B cell (primary cell): ENCODE measurements around the gene ANGPTL7. TPM values are rescaled to one million over a fixed set of nuclear protein-coding genes. Genes with fewer than 3 reads are reported as not detected.

Experiments
- ATAC-seq: fragments of 200-7000 bp; cut with Tn5 transposase; one replicate; pipeline ENCODE4 v1.10.0; 2021; ENCODE audit warnings: low read depth, mild to moderate bottlenecking, moderate number of reproducible peaks, moderate library complexity
- CTCF ChIA-PET: fragments of 350-600 bp; sonication (Branson Sonifier 250); formaldehyde crosslinking; loops from one replicate; lab custom pipeline; 2021; ENCODE audit warnings: antibody characterized with exemption, inconsistent platforms; lab: Charles Lee
- POLR2A ChIA-PET: fragments of 350-600 bp; sonication (Branson Sonifier 250); formaldehyde crosslinking; loops from one replicate; lab custom pipeline; 2021; ENCODE audit warnings: antibody characterized with exemption; lab: Charles Lee
- DNase-seq: peaks from one replicate; pipeline ENCODE4 v3.0.0; 2013
- H2AFZ ChIP-seq: 2 replicates; pipeline ENCODE4 v1.6.1; 2012; ENCODE audit warnings: mild to moderate bottlenecking, low read depth, low read length; ENCODE audit not compliant: insufficient read depth, poor library complexity, severe bottlenecking
- H3K27ac ChIP-seq, 2 donors: 1 replicate in 1 of 2; 2 replicates in 1 of 2; pipeline ENCODE4 v1.5.1; 2012 to 2013; ENCODE audit warnings: low read length in 2 of 2, mild to moderate bottlenecking in 2 of 2, moderate library complexity in 1 of 2
- H3K27me3 ChIP-seq, 4 experiments: fragments of 200-600 bp in 1 of 4; sonication (generic) in 1 of 4; replicated peaks in 1 of 4; 1 replicate in 2 of 4; 2 replicates in 2 of 4; pipeline versions ENCODE4 v1.6.1 to v1.7.0; 2013 to 2016; ENCODE audit warnings: low read length in 3 of 4, mild to moderate bottlenecking in 2 of 4, mixed read lengths in 1 of 4, moderate library complexity in 1 of 4; ENCODE audit not compliant: insufficient read depth in 4 of 4, control insufficient read depth in 3 of 4; ENCODE audit errors: control extremely low read depth in 1 of 4
- H3K36me3 ChIP-seq, 2 experiments: replicated peaks in 1 of 2; 1 replicate in 1 of 2; 2 replicates in 1 of 2; pipeline versions ENCODE4 v1.6.1 to v1.7.1; 2013; ENCODE audit warnings: low read length in 1 of 2; ENCODE audit not compliant: insufficient read depth in 2 of 2, control insufficient read depth in 1 of 2; ENCODE audit errors: control extremely low read depth in 1 of 2, extremely low read depth in 1 of 2
- H3K4me1 ChIP-seq, 2 donors: fragments of 200-600 bp in 1 of 2; sonication (generic) in 1 of 2; 1 replicate in 1 of 2; 2 replicates in 1 of 2; pipeline versions ENCODE4 v1.5.1 to v1.6.1; 2013 to 2017; ENCODE audit warnings: low read length in 2 of 2; ENCODE audit not compliant: control insufficient read depth in 2 of 2, insufficient read depth in 2 of 2
- H3K4me2 ChIP-seq: replicated peaks from 2 replicates; pipeline ENCODE3; 2012; ENCODE audit warnings: mild to moderate bottlenecking, low read depth, low read length; ENCODE audit not compliant: poor library complexity, severe bottlenecking
- H3K4me3 ChIP-seq, 5 experiments: fragments of 200-600 bp in 1 of 5; sonication (generic) in 1 of 5; 1 replicate in 3 of 5; 2 replicates in 2 of 5; pipeline versions ENCODE4 v1.5.1 to v1.7.0; 2011 to 2016; ENCODE audit warnings: low read length in 4 of 5, mild to moderate bottlenecking in 4 of 5, low read depth in 2 of 5, control low read depth in 1 of 5, moderate library complexity in 1 of 5; ENCODE audit not compliant: insufficient read depth in 1 of 5; ENCODE audit errors: control extremely low read depth in 1 of 5, extremely low read depth in 1 of 5
- H3K79me2 ChIP-seq: fragments of 200-600 bp; sonication (generic); one replicate; pipeline ENCODE4 v1.6.0; 2016; ENCODE audit warnings: low read length; ENCODE audit not compliant: control insufficient read depth, insufficient read depth
- H3K9ac ChIP-seq: fragments of 200-600 bp; sonication (generic); 2 replicates; pipeline ENCODE4 v1.6.1; 2017; ENCODE audit warnings: mild to moderate bottlenecking, low read length, moderate library complexity
- H3K9me3 ChIP-seq, 3 donors: one replicate each; pipeline versions ENCODE4 v1.6.1 to v1.7.1; 2013; ENCODE audit warnings: low read length in 2 of 3; ENCODE audit not compliant: control insufficient read depth in 2 of 3, insufficient read depth in 1 of 3; ENCODE audit errors: control extremely low read depth in 1 of 3
- H4K20me1 ChIP-seq: 2 replicates; pipeline ENCODE4 v1.6.0; 2012; ENCODE audit warnings: mild to moderate bottlenecking, low read length; ENCODE audit not compliant: insufficient read depth, control insufficient read depth, poor library complexity, severe bottlenecking
- H3K27ac Mint-ChIP-seq: one replicate; pipeline ENCODE4 v1.8.0; 2021; ENCODE audit warnings: mixed read lengths
- H3K27me3 Mint-ChIP-seq: one replicate; pipeline ENCODE4 v1.8.0; 2021; ENCODE audit warnings: mixed read lengths
- H3K4me1 Mint-ChIP-seq: one replicate; pipeline ENCODE4 v1.8.0; 2021; ENCODE audit warnings: mixed read lengths
- H3K4me3 Mint-ChIP-seq: one replicate; pipeline ENCODE4 v1.8.0; 2021; ENCODE audit warnings: mixed read lengths
- H3K9me3 Mint-ChIP-seq: one replicate; pipeline ENCODE4 v1.8.0; 2022; ENCODE audit warnings: mixed read lengths; ENCODE audit not compliant: insufficient read depth
- EZH2 ChIP-seq: IDR thresholded peaks from 2 replicates; pipeline ENCODE4 v1.6.1; 2012; ENCODE audit warnings: borderline replicate concordance, low read depth, mild to moderate bottlenecking, moderate library complexity, low read length; ENCODE audit not compliant: insufficient read depth, poor library complexity, severe bottlenecking
- WGBS: methylation state at CpG from one replicate; pipeline ENCODE4 v1.1.5; 2013; ENCODE audit warnings: missing lambda C conversion rate; ENCODE audit not compliant: insufficient coverage; 5-methylcytosine and 5-hydroxymethylcytosine counted together
- intact Hi-C: fragments of 100-400 bp; cut with micrococcal nuclease; formaldehyde crosslinking; loops from one replicate; pipeline ENCODE4 v1.10.0; 2022
- polyA plus RNA-seq: library from polyadenylated mRNA; depleted of rRNA; stranded (reverse); fragments of >200 nt; gene quantifications from 2 replicates; pipeline ENCODE4 v1.2.3, GENCODE V29; 2012
- total RNA-seq, 2 donors: library from RNA; stranded (reverse); fragments of 120-200 nt in 1 of 2; gene quantifications; 1 replicate in 1 of 2; 2 replicates in 1 of 2; pipeline versions ENCODE4 v1.2.3 to v1.2.4, GENCODE V29; 2013 to 2022
- TF ChIP-seq, protein P1 (sequence below): fragments of 200-600 bp; IDR thresholded peaks from one replicate; pipeline ENCODE4 v1.8.0; 2022; ENCODE audit warnings: antibody characterized with exemption, mild to moderate bottlenecking

Gene ANGPTL7
- total and polyA plus RNA-seq, 2 donors (not counting 1 experiment from before 2014, with no cell fraction given), result not detected

DNA sequence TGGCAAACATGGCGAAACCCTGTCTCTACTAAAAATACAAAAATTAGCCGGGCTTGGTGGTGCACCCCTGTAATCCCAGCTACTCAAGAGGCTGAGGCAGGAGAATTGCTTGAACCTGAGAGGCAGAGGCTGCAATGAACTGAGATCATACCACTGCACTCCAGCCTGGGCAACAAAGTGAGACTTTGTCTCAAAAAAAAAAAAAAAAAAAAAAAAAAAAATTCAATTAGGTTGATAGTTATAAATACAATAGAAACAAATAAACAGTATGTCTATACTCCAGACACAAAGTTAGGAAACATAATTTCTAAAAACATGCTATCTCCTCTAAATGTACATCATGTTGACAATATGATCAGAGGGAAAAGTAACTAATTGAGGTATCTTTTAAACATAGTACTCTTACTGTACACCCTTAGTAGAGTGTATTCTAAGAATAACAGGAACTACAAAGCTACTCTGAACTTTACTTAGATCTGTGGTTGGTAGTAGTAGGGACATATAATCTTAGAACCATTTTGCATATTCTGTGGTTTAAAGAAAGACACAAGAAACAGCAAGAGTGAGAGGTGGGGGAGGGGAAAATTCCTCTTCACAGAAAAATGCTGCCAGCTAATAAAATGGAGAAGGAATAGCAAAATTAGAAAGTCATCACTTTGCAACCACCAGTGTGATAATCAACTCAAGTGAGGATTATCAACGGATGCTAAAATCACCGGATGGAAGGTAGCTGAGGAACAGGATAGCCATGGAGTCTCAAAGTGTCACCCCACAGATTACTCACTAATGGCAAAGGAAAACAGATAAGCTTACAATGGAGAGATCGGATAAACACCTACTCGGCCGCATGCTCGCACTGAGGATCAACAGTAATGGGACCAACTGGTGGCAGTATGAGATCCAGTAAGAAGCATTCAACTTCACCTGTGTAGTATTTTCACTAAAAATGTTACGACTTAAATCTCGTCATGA lies 38.2 kb downstream of the ANGPTL7 start:
- Mint-ChIP-seq H3K27me3 (no peaks in the 10 kb centered on the region), H3K27ac (peak overlapping the region; percentile 82), H3K4me1 (peaks cover 51% of the 10 kb centered on the region), H3K4me3 (peak overlapping the region; percentile 70), H3K9me3 (no peaks in the 10 kb centered on the region)
- Histone ChIP-seq H3K4me1 (peaks cover 41 to 43% of the 10 kb centered on the region in 2 donors), H3K9ac (peak overlapping the region; percentile 39), H3K9me3 (no peaks in the 10 kb centered on the region), H3K27me3 (no peaks in the 10 kb centered on the region), H3K4me3 (peak overlapping the region in 2 of 5 experiments; percentile 21 to 42), H3K36me3 (peaks cover 5 to 49% of the 10 kb centered on the region in 2 experiments), H3K79me2 (no peaks in the 10 kb centered on the region), H4K20me1 (no peaks in the 10 kb centered on the region), H3K4me2 (peak overlapping the region; percentile 64), H3K27ac (peak overlapping the region; percentile 33 to 72), H2AFZ (no peak overlapping the region)
- intact Hi-C loops, result no loop called here
- ATAC-seq, result peak; percentile 77
- ChIA-PET POLR2A (interaction anchor here (0.7 to 1.0 kb wide), 2 partner anchors 11 to 510 kb away, joined by 4 read pairs; no protein-coding TSS in a partner anchor), CTCF (interaction anchor here (1.1 to 4.9 kb wide), 4 partner anchors 11 to 190 kb away, joined by 3 to 29 read pairs (median 4); no protein-coding TSS in a partner anchor)
- WGBS, result 98% methylated on average over 7 of the region's 10 CpGs
- no peak for TF ChIP-seq EZH2
- TF ChIP-seq, protein P1, sequence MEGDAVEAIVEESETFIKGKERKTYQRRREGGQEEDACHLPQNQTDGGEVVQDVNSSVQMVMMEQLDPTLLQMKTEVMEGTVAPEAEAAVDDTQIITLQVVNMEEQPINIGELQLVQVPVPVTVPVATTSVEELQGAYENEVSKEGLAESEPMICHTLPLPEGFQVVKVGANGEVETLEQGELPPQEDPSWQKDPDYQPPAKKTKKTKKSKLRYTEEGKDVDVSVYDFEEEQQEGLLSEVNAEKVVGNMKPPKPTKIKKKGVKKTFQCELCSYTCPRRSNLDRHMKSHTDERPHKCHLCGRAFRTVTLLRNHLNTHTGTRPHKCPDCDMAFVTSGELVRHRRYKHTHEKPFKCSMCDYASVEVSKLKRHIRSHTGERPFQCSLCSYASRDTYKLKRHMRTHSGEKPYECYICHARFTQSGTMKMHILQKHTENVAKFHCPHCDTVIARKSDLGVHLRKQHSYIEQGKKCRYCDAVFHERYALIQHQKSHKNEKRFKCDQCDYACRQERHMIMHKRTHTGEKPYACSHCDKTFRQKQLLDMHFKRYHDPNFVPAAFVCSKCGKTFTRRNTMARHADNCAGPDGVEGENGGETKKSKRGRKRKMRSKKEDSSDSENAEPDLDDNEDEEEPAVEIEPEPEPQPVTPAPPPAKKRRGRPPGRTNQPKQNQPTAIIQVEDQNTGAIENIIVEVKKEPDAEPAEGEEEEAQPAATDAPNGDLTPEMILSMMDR, result no peak
- peak; percentile 54 for DNase-seq
